ENCODE results near the gene TRIM7. TPM values are rescaled to one million over a fixed set of nuclear protein-coding genes. Genes with fewer than 3 reads are reported as not detected.

TRIM7 gene
- polyA plus RNA-seq, 1 donor (not counting 4 experiments of a cell fraction or from before 2014, with no cell fraction given), result 27.6 TPM

DNA sequence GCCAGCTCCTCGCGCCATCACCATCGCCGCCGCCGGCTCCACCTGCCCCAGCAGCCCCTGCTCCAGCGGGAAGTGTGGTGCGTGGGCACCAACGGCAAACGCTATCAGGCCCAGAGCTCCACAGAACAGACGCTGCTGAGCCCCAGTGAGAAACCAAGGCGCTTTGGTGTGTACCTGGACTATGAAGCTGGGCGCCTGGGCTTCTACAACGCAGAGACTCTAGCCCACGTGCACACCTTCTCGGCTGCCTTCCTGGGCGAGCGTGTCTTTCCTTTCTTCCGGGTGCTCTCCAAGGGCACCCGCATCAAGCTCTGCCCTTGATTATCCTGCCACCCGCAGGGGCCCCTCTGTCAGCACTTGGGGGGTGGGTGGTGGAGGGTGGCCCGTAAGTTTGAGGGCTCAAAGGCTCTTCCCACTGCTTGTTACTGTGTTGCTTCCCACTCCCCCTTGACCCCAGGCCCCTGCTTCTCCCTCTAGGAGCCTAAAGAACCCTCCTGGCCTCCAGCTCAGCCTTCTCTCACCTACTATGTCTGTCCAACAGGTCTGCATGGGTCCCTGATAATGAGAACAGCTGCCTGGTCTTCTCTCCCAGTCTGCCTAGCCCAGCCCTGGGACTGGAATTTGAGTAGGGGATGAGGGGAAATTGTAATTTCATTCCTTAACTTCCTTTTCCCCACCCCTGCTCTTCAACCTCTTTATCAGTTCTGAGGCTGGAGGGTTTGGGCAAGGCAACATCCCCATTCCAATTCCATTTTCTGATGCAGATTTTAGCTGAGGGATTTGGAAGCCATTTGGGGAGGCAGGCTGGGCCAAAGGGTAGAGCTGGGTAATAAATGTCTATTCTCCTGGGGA is 29.7 kb upstream of the TRIM7 start:
- H3K9me3 ChIP-seq (ENCODE audit: control insufficient read depth, low read depth, low read length), result no peaks in the 10 kb centered on the region
- H3K27me3 ChIP-seq (ENCODE audit: control insufficient read depth, extremely low read depth, insufficient read depth, low read length), result no peaks in the 10 kb centered on the region
- TF ChIP-seq, protein P1, sequence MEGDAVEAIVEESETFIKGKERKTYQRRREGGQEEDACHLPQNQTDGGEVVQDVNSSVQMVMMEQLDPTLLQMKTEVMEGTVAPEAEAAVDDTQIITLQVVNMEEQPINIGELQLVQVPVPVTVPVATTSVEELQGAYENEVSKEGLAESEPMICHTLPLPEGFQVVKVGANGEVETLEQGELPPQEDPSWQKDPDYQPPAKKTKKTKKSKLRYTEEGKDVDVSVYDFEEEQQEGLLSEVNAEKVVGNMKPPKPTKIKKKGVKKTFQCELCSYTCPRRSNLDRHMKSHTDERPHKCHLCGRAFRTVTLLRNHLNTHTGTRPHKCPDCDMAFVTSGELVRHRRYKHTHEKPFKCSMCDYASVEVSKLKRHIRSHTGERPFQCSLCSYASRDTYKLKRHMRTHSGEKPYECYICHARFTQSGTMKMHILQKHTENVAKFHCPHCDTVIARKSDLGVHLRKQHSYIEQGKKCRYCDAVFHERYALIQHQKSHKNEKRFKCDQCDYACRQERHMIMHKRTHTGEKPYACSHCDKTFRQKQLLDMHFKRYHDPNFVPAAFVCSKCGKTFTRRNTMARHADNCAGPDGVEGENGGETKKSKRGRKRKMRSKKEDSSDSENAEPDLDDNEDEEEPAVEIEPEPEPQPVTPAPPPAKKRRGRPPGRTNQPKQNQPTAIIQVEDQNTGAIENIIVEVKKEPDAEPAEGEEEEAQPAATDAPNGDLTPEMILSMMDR (optimal IDR thresholded peaks at IDR 0.05 in 1 of 3, IDR thresholded peaks at IDR 0.05 in 1 of 3, conservative IDR thresholded peaks at IDR 0.05 in 1 of 3; ENCODE audit: extremely low read depth in 1 of 3, insufficient read depth in 2 of 3, low read length in 3 of 3), result no peak
- no peak for TF ChIP-seq EZH2 (IDR thresholded peaks at IDR 0.05; ENCODE audit: low read length)
- H3K9me1 ChIP-seq (ENCODE audit: control insufficient read depth, extremely low read depth, insufficient read depth, low read length), result no peaks in the 10 kb centered on the region
- peaks cover 49 to 60% of the 10 kb centered on the region in 2 experiments for H3K36me3 ChIP-seq (ENCODE audit: control insufficient read depth in 2 of 2, extremely low read depth in 1 of 2, insufficient read depth in 2 of 2, low read length in 2 of 2)
- DNase-seq (ENCODE audit: low read depth, low spot score) (no peak), FAIRE-seq (no peak)
- H3K9ac ChIP-seq (ENCODE audit: control insufficient read depth, extremely low read depth, insufficient read depth, low read length), result no peak overlapping the region
- dilution Hi-C loops (cut with MboI; ENCODE audit: extremely low pct_ligation_motif_present, low sequenced_read_pairs), result no loop called here
- H3K4me3 ChIP-seq (ENCODE audit: control insufficient read depth in 2 of 3, extremely low read depth in 1 of 3, insufficient read depth in 2 of 3, low read depth in 1 of 3, low read length in 3 of 3), result no peak overlapping the region
- no peak overlapping the region for H3K27ac ChIP-seq (ENCODE audit: control insufficient read depth, insufficient read depth, low read length)
- H3K4me2 ChIP-seq (ENCODE audit: control insufficient read depth, extremely low read depth, insufficient read depth, low read depth, low read length), result no peak overlapping the region
- no peak overlapping the region for H2AFZ ChIP-seq (ENCODE audit: control insufficient read depth, low read length)
- H3K79me2 ChIP-seq (ENCODE audit: control insufficient read depth, insufficient read depth, low read length), result peaks cover 22% of the 10 kb centered on the region
- H3K4me1 ChIP-seq (ENCODE audit: control insufficient read depth, extremely low read depth, insufficient read depth, low read length), result no peaks in the 10 kb centered on the region
- H4K20me1 ChIP-seq (ENCODE audit: control insufficient read depth, extremely low read depth, insufficient read depth, low read length), result peaks cover 47% of the 10 kb centered on the region

DNA sequence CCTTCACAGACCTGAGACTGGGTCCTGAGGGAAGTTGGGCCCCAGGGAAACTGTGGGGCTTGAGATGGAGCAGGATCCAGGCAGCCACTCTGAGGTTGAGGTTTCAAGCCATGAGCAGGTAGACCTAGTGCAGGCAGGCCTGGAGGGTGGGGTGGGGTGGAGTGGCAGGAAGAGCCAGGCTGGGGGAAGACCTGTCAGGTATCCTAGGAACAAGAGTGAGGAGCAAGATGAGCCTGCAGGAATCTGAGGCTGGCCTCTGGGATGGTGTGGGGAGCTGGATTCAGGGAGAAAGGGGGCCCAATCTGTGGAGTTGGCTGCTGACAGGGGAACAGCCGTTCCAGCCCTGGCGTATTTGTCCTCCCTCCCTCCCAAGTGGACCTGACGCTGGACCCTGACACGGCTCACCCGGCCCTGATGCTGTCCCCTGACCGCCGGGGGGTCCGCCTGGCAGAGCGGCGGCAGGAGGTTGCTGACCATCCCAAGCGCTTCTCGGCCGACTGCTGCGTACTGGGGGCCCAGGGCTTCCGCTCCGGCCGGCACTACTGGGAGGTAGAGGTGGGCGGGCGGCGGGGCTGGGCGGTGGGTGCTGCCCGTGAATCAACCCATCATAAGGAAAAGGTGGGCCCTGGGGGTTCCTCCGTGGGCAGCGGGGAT is 28.9 kb upstream of the TRIM7 start:
- no peak for DNase-seq (ENCODE audit: low read depth, low spot score)
- Histone ChIP-seq H3K9me1 (ENCODE audit: control insufficient read depth, extremely low read depth, insufficient read depth, low read length) (no peaks in the 10 kb centered on the region), H3K9ac (ENCODE audit: control insufficient read depth, extremely low read depth, insufficient read depth, low read length) (no peak overlapping the region), H3K79me2 (ENCODE audit: control insufficient read depth, insufficient read depth, low read length) (peaks cover 15% of the 10 kb centered on the region), H3K9me3 (ENCODE audit: control insufficient read depth, low read depth, low read length) (no peaks in the 10 kb centered on the region), H2AFZ (ENCODE audit: control insufficient read depth, low read length) (no peak overlapping the region), H3K27ac (ENCODE audit: control insufficient read depth, insufficient read depth, low read length) (no peak overlapping the region), H3K27me3 (ENCODE audit: control insufficient read depth, extremely low read depth, insufficient read depth, low read length) (no peaks in the 10 kb centered on the region), H3K4me3 (ENCODE audit: control insufficient read depth in 2 of 3, extremely low read depth in 1 of 3, insufficient read depth in 2 of 3, low read depth in 1 of 3, low read length in 3 of 3) (no peak overlapping the region), H3K4me2 (ENCODE audit: control insufficient read depth, extremely low read depth, insufficient read depth, low read depth, low read length) (no peak overlapping the region), H3K4me1 (ENCODE audit: control insufficient read depth, extremely low read depth, insufficient read depth, low read length) (no peaks in the 10 kb centered on the region), H4K20me1 (ENCODE audit: control insufficient read depth, extremely low read depth, insufficient read depth, low read length) (peaks cover 39% of the 10 kb centered on the region), H3K36me3 (ENCODE audit: control insufficient read depth in 2 of 2, extremely low read depth in 1 of 2, insufficient read depth in 2 of 2, low read length in 2 of 2) (peaks cover 48 to 54% of the 10 kb centered on the region in 2 experiments)
- TF ChIP-seq, protein P1 (optimal IDR thresholded peaks at IDR 0.05 in 1 of 3, IDR thresholded peaks at IDR 0.05 in 1 of 3, conservative IDR thresholded peaks at IDR 0.05 in 1 of 3; ENCODE audit: extremely low read depth in 1 of 3, insufficient read depth in 2 of 3, low read length in 3 of 3), result no peak
- no peak for TF ChIP-seq EZH2 (IDR thresholded peaks at IDR 0.05; ENCODE audit: low read length)
- dilution Hi-C loops (cut with MboI; ENCODE audit: extremely low pct_ligation_motif_present, low sequenced_read_pairs), result no loop called here
- FAIRE-seq, result no peak

Data from keratinocyte (primary cell).